Panc1 (cell line): Measurements from ENCODE around the gene CDH6. TPM values are rescaled to one million over a fixed set of nuclear protein-coding genes. Genes with fewer than 3 reads are reported as not detected.

Experiments used
- ATAC-seq: fragments of 200-7000 bp; cut with Tn5 transposase; 2 replicates; pipeline ENCODE4 v1.9.1; 2020; ENCODE audit warnings: mild to moderate bottlenecking, moderate library complexity
- BruUV-seq: library from RNA; stranded (reverse); fragments of 400-500 nt; replicated peaks from 2 replicates; lab custom pipeline; 2021; lab: Mats Ljungman, UMichigan
- CTCF ChIA-PET: fragments of 300-600 bp; sonication (Branson Sonifier 250); formaldehyde crosslinking; loops from one replicate; lab custom pipeline; 2022; ENCODE audit warnings: antibody characterized with exemption; lab: Charles Lee
- POLR2A ChIA-PET: fragments of 300-600 bp; sonication (Branson Sonifier 250); formaldehyde crosslinking; loops from one replicate; lab custom pipeline; 2022; ENCODE audit warnings: antibody characterized with exemption; lab: Charles Lee
- DNase-seq: peaks from one replicate; pipeline ENCODE4 v3.0.0-alpha.2; 2010; ENCODE audit warnings: low read depth, low spot score
- H3K27ac ChIP-seq: 2 replicates; pipeline ENCODE4 v1.5.1; 2011; ENCODE audit warnings: mild to moderate bottlenecking, low read length, inconsistent platforms
- H3K27me3 ChIP-seq: fragments of 200-500 bp; sonication (Bioruptor generic); 2 replicates; pipeline ENCODE4 v1.6.0; 2014; ENCODE audit warnings: low read length, inconsistent platforms; ENCODE audit not compliant: control insufficient read depth, insufficient read depth
- H3K36me3 ChIP-seq: fragments of 200-500 bp; sonication (Bioruptor generic); 2 replicates; pipeline ENCODE4 v1.5.1; 2014; ENCODE audit warnings: inconsistent platforms, mild to moderate bottlenecking, low read length, moderate library complexity; ENCODE audit not compliant: control insufficient read depth, insufficient read depth
- H3K4me1 ChIP-seq: 2 replicates; pipeline ENCODE4 v1.5.1; 2011; ENCODE audit warnings: inconsistent platforms, mild to moderate bottlenecking, low read length, moderate library complexity; ENCODE audit not compliant: control insufficient read depth, insufficient read depth
- H3K4me3 ChIP-seq, 2 experiments: 2 replicates each; pipeline ENCODE4 v1.5.1; 2011 to 2012; ENCODE audit warnings: low read depth in 2 of 2, low read length in 2 of 2, mild to moderate bottlenecking in 2 of 2, inconsistent platforms in 1 of 2, moderate library complexity in 1 of 2
- H3K9me3 ChIP-seq: fragments of 200-500 bp; sonication (Bioruptor generic); 2 replicates; pipeline ENCODE4 v1.5.1; 2014; ENCODE audit warnings: low read depth, mild to moderate bottlenecking, inconsistent platforms, low read length, moderate library complexity; ENCODE audit not compliant: control insufficient read depth, insufficient read depth
- POLR2AphosphoS5 ChIP-seq: IDR thresholded peaks from 2 replicates; pipeline ENCODE4 v1.6.1; 2012; ENCODE audit warnings: mild to moderate bottlenecking, low read depth, low read length, moderate library complexity
- REST ChIP-seq, 2 experiments: IDR thresholded peaks; 2 replicates each; pipeline ENCODE4 v1.6.1; 2011 to 2012; ENCODE audit warnings: low read depth in 2 of 2, control low read depth in 1 of 2, low read length in 1 of 2, mild to moderate bottlenecking in 1 of 2, moderate library complexity in 1 of 2; ENCODE audit not compliant: insufficient read depth in 1 of 2
- SIN3A ChIP-seq: IDR thresholded peaks from 2 replicates; pipeline ENCODE4 v1.6.1; 2012; ENCODE audit warnings: low read depth, mild to moderate bottlenecking, low read length, moderate library complexity, borderline replicate concordance; ENCODE audit not compliant: insufficient read depth
- TCF7L2 ChIP-seq: IDR thresholded peaks from 2 replicates; pipeline ENCODE4 v1.6.1; 2011; ENCODE audit warnings: mild to moderate bottlenecking, low read depth, low read length, inconsistent platforms
- in situ Hi-C: cut with HindIII; loops from 2 replicates; pipeline ENCODE4 v1.10.0; 2016; ENCODE audit warnings: low sequenced_read_pairs, low pct_unique_long_range_greater_than_20kb
- intact Hi-C: fragments of 100-400 bp; cut with micrococcal nuclease; formaldehyde crosslinking; loops from one replicate; pipeline ENCODE4 v1.10.0; 2022; ENCODE audit not compliant: unreplicated experiment
- total RNA-seq: library from RNA; stranded (reverse); gene quantifications from one replicate; pipeline ENCODE4 v1.2.1, GENCODE V29; 2021; ENCODE audit not compliant: unreplicated experiment
- TF ChIP-seq, protein P1 (sequence below): fragments of 450-650 bp; IDR thresholded peaks from 2 replicates; pipeline ENCODE4 v1.5.1; 2017; ENCODE audit warnings: mild to moderate bottlenecking

CDH6 gene
- total RNA-seq, 1 experiment from 2014 or later = 0.36 TPM

DNA sequence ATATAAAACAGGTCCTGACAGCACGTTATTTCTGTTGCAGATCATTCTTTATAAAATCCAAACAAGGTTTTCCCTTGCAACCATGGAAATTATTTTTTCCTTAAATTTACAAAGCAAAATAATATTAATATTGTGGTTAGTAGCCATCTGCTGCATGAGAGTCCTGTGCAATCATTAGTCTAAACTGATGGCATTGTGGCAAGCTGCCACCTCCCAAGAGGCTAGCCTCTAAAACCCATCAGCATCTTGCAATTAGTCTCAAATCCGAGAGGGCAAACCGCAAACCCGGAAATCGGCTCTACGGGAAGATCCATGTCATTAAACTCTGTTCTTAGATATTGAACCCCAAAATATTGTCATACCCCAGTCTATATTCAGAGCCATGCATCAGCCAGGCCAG lies 11.3 kb upstream of the CDH6 start:
- ATAC-seq (no peak), DNase-seq (no peak)
- BruUV-seq = no TSS peak
- TF ChIP-seq SIN3A (no peak), REST (IDR thresholded peaks at IDR 0.05; ENCODE audit: insufficient read depth in 1 of 2, low read depth in 2 of 2, low read length in 1 of 2) (no peak), TCF7L2 (no peak), POLR2AphosphoS5 (no peak)
- TF ChIP-seq, protein P1, sequence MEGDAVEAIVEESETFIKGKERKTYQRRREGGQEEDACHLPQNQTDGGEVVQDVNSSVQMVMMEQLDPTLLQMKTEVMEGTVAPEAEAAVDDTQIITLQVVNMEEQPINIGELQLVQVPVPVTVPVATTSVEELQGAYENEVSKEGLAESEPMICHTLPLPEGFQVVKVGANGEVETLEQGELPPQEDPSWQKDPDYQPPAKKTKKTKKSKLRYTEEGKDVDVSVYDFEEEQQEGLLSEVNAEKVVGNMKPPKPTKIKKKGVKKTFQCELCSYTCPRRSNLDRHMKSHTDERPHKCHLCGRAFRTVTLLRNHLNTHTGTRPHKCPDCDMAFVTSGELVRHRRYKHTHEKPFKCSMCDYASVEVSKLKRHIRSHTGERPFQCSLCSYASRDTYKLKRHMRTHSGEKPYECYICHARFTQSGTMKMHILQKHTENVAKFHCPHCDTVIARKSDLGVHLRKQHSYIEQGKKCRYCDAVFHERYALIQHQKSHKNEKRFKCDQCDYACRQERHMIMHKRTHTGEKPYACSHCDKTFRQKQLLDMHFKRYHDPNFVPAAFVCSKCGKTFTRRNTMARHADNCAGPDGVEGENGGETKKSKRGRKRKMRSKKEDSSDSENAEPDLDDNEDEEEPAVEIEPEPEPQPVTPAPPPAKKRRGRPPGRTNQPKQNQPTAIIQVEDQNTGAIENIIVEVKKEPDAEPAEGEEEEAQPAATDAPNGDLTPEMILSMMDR = no peak
- intact Hi-C loops = no loop called here
- POLR2A ChIA-PET = interaction anchor here (0.6 kb wide), 1 partner anchor 520 kb away, joined by 3 read pairs; no protein-coding TSS in a partner anchor
- no peaks in the 10 kb centered on the region for H3K9me3 ChIP-seq
- CTCF ChIA-PET = no interaction called here
- H3K27me3 ChIP-seq = no peaks in the 10 kb centered on the region
- H3K4me1 ChIP-seq = no peaks in the 10 kb centered on the region
- in situ Hi-C loops = no loop called here
- no peak overlapping the region for H3K27ac ChIP-seq
- no peaks in the 10 kb centered on the region for H3K36me3 ChIP-seq
- H3K4me3 ChIP-seq = no peak overlapping the region

- no peaks in the 10 kb centered on the region for H3K36me3 ChIP-seq
- in situ Hi-C loops (no loop called here), intact Hi-C loops (no loop called here)
- no peak for ATAC-seq
- TF ChIP-seq POLR2AphosphoS5 (no peak), TCF7L2 (no peak), REST (IDR thresholded peaks at IDR 0.05; ENCODE audit: insufficient read depth in 1 of 2, low read depth in 2 of 2, low read length in 1 of 2) (no peak), SIN3A (no peak)
- TF ChIP-seq, protein P1 = no peak
- no peak overlapping the region for H3K4me3 ChIP-seq
- BruUV-seq = no TSS peak
- H3K27me3 ChIP-seq = no peaks in the 10 kb centered on the region
- H3K27ac ChIP-seq = no peak overlapping the region
- H3K4me1 ChIP-seq = no peaks in the 10 kb centered on the region
- ChIA-PET CTCF (interaction anchor here (1.3 kb wide), 1 partner anchor 10 kb away, joined by 3 read pairs; no protein-coding TSS in a partner anchor), POLR2A (no interaction called here)
- no peaks in the 10 kb centered on the region for H3K9me3 ChIP-seq
- DNase-seq = no peak
Measured at GRCh38 chr5:31185951-31186350, 7.5 kb upstream of the CDH6 start.
